ENCODE results near the gene PDE11A.

DNA sequence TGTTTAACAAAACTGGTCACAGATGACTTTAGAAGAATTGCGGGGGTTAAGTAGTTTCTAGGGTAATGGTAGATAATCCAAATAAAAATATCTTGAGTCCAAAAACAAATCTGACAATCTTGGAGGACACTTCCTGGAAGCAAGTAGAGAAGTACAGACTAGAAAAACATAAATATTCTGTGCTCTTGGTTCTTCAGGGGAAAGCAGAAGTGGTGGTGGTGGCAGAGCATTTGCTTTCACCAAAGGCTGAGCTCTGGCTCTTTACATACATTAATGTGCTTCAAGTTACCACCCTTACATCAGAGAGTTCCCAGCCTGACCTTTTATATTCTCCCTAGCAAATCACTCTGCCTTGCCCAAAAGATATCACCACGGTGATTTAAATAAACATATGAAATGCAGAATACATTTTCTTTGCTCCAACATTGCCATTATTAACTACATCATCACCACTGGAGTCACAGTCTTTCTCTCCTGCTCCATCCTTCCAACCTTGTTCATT lies 15.3 kb downstream of the PDE11A start:
- TF ChIP-seq POLR2A (IDR thresholded peaks at IDR 0.05): no peak
- TF ChIP-seq, protein P1, sequence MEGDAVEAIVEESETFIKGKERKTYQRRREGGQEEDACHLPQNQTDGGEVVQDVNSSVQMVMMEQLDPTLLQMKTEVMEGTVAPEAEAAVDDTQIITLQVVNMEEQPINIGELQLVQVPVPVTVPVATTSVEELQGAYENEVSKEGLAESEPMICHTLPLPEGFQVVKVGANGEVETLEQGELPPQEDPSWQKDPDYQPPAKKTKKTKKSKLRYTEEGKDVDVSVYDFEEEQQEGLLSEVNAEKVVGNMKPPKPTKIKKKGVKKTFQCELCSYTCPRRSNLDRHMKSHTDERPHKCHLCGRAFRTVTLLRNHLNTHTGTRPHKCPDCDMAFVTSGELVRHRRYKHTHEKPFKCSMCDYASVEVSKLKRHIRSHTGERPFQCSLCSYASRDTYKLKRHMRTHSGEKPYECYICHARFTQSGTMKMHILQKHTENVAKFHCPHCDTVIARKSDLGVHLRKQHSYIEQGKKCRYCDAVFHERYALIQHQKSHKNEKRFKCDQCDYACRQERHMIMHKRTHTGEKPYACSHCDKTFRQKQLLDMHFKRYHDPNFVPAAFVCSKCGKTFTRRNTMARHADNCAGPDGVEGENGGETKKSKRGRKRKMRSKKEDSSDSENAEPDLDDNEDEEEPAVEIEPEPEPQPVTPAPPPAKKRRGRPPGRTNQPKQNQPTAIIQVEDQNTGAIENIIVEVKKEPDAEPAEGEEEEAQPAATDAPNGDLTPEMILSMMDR (IDR thresholded peaks at IDR 0.05): no peak

All from esophagus squamous epithelium (tissue), 4 donors.